HG02798 (cell line): ENCODE measurements around the gene SLAMF1.

Source experiments
- ATAC-seq: cut with Tn5 transposase; IDR thresholded peaks from one replicate; pipeline ENCODE4 v1.9.1; 2021; ENCODE audit warnings: mild to moderate bottlenecking; ENCODE audit not compliant: unreplicated experiment, poor library complexity

Gene SLAMF1

DNA sequence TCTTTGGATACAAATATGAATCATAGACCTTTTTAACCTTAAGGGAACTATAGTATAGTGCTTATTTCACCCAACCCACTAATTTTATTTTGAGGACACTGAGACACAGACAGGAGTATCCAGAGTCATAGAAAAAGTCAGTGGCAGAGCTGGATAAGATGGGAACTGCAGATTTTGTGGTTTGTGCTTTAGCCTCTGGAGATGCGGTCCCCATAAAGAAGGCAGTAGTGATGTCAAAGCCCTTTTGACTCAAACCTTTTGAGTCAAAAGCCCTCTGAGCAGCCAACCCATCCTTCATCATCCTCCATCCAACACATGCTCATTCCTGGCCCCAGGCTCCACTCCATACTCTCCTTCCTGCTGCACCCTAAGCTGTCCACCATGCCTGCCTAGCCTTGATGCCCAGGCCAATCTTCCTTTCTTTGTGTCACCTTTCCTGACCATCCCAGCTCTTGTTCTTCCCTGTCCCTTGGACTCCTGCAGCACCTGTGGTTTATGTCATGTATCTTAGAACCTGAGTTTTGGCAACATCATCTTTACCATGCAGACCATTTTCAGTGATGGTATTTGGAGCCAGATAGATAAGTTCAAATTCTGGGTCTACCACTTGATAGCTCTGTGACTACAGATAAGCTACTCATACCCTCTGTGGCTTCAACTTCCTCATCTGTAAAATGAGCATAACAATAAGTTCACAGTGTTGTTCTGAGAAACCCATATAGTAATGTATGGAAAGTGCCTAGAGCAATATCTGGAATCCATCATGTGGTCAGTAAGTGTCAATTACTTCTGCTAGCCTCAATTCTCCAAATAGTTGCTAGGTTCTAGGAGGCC, 20.1 kb downstream of the SLAMF1 start:
- ATAC-seq: peak; percentile 21

DNA sequence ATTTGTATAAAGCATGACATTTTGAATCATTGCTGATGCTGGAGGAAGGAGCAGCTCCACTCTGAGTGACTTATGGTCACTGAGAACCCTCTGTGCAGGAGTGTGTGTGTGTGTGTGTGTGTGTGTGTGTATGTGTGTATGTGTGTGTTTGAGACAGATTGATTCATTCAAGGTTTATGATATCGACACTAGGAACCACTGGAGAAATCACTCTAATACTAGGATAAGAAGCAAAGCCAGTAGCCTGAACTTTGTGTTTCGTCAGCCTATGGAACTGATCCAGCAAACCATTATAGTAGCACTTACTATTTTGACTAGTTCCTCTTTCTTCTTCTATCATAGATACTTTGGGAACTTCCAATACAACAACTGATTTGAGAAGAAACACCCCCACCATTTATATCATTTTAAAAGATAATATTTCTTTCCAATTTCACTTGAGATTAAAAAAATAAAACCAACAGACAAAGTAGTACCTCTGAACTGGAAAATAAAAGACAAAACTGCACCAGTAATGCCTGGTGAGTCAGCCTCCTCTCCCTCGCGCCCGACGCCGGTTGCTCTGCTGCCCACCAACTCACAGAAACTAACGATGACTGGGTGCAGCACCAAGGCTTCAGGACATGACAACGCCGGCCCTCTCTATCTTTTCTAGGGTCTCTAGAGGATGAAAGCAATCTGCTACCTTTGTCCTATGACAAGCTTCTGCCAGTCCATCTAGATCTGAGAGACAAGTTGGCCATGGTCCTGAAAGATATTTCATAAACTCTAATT, 20.9 kb downstream of the SLAMF1 start:
- ATAC-seq: no peak

DNA sequence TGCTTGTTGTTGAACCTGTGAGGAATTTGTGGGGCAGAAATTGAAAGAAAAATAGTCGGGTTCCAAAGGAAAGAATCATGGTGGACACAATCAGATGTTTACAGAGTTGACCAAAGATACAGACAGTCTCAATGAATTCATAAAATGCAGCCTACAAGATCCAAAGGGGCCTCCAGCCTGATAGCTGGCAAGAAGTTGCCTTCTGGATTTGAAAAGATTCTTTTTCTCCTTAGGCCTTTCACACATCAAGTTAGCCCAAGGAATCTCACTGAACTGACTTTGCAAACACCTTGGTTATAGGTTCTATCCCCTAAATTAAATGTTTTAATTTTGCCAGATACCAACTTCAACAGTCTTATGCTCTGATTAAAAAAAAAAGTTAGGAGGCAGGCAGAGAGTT, 21.5 kb downstream of the SLAMF1 start:
- no peak for ATAC-seq

DNA sequence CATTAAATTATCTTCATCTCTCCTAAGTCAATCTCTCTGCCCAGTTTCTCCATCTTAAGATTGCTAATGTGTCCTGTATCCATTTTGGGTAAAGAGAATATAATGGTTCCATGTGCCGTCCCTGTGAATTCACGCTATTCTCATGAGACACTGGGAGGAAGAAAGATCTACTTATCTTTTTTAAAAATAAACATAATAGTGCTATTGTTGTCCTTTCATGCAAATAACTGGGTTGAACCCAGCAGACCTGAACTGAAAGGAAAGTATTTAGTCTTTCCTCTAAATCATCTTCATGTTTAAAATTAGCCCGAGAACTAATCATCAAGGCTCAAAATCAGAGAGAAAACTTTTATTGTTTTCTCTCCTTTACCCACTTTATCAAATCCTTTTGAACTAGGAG, 22.4 kb downstream of the SLAMF1 start:
- ATAC-seq: peak; percentile 41

DNA sequence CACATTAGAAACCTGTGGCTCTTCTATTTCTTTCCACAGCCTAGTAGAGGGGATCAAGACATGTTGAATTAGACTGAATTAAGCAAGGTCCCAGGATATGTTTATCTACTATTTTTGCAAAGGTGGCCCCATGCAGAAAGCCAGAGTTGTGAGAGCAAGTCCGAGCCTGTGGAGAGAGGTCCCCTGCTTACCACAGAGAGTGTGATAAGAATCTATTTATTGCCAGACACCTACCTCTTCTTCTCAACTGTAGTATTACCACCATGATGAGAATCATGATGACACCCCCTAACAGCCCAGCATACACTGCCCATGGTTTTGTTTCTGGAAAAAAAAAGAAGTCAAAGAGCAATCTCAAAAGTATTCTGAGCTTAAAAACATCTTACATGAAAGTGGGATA, 23.0 kb downstream of the SLAMF1 start:
- peak; percentile 37 for ATAC-seq

DNA sequence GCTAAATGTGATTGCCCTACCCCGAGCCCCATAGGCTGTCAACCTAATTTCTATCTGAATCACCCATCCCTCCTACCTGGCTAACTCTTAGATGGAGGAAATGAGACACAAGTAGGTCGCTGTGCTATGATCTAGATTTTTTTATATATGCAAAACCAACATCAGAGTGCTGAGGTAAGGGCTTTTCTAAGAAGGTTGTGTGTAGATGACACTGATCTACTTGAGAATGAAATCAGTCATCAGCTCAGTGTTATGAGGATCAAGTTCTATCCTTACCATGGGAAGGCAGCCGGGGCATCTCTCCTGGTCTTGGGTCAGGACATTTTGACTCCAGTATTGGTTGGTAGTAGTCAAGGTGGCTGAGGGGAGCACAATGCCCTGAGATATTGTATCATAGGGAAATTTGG, 23.6 kb downstream of the SLAMF1 start:
- ATAC-seq: no peak

DNA sequence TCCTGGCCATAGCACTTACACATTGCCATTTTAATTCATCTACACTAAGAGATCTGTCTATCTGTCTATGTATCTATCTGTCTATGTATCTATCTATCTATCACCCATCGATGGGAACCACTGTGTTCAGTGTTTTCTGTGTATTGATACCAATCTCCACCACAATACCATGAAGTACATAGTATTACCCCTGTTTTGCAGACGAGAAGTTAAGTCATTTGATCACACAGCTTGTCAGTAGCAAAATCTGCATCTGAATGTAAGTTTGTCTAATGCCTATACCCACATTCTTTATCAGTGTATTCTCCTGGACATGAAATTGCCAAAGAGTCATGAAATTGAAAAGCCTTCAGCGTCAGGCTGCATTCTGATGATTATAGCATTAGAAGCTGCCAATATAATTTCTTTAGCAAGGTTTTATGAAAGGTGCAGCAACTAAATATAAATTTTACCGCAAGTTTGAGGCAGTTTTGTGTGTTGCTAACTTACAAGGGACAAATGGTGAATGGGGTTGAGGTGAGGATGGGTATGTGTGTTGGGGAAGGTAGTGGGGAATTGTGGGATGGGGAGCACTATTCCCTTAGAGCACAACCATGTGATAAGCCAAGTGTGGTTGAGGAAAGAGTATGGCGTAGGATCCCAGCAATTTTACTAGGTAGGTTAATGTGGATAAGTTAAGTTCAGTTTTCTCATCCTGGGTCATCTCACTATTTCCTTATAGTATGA, 24.2 kb downstream of the SLAMF1 start:
- ATAC-seq: no peak

DNA sequence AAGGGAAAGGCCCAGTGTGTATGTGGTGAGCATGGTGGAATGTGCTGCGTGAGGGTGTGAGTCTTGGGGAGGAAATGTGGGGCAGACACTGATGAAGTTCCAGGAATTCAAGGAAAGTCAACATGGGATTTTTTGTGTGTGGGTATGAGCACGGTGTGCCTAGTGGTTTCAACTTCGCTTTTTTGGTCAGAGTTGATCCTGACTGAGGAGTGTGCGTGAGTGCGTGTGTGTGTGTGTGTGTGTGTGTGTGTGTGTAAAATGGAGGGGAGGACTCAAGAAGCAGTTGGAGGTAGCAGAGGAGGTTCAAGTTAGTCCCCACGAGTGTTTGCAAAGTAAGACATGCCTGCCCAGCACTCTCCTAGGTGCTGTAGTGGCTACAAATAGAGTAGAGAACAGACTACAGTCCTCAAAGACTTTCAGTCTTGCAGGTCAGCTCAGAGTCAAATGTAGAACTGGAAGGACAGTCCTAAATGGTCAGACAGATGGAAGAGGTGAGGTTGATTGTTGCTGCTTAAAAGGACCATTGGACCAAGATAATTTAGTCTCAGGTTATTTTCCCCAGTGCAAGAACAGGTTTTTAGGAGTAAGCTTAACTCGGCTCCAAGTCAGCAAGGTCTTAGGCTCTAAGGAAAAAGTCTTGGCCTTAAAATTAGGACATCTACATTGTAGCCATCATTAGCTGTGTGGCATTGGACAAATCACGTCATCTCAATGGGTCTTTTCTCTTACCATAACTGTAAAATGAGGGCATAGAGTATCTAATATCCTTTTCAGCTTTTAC, 25.0 kb downstream of the SLAMF1 start:
- ATAC-seq: no peak

DNA sequence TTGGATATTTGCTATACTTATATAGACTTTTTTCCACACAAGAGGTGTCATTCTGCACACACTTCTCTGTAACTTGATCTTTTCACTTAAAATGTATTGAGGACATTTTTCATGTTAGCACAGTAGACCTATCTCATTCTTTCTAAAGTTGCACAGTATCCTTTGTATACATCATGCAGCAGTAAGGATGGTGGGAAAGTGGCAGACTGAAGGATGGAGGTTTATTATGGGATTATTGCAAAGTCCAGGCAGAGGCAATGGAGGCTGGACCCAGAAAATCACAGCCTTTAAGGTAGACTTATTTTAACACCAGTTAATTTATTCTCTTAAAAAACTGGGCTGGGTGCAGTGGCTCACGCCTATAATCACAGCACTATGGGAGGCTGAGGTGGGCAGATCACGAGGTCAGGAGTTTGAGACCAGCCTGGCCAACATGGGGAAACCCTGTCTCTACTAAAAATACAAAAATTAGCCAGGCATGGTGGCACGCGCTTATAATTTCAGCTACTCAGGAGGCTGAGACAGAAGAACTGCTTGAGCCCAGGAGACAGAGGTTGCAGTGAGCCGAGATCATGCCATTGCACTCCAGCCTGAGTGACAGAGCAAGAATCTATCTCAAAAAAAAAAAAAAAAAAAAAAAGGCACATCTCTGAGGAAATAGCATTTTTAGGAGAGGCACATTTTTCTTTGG, 25.8 kb downstream of the SLAMF1 start:
- no peak for ATAC-seq

DNA sequence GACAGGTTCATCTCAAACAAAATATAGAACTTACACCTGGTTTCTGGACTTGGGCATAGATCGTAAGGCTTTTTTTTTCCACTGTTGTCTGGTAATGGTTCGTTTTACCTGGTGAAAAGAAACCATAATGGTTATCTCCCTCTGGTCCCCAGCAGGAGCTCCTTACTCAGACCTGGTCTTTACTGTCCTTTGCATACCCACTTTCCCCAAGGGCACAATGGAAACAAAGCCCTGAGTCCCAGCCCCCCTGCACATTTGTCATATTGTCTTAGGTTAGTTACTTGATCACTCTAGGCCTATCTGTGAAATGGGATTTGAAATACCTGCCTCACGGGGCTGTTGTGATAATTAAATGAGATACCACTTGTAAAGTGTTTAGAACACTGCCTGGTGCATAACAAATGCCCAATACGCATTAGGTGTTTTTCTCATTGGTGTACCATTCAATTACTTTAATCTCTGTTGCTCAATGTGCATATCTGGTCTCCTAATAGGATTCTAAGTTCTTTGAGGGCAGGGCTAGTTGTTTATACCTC, 27.0 kb downstream of the SLAMF1 start:
- ATAC-seq: no peak

DNA sequence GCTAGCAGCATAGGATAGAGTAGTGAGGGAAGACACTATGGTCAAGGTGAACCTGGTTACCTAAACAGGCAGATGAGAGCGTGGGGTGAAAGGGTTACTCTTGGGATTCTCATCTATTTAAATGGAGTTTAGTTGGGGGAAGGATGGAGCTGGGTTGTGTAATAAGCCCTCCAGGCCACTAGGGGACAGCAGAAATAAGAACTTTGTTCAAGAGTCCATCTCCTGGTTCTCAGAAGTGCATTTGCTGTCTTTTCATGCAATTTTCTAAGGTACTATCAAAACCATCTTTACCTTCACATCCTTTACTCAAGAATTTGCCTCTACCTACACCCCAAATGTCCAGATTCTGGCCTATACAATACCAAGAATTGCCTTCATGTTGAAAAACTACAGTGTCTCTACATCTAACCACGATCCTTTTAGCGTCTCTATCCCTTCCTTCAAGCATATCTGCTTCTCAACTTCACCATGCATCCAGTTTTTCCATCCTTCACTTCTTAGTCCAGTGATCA, 28.0 kb downstream of the SLAMF1 start:
- no peak for ATAC-seq

DNA sequence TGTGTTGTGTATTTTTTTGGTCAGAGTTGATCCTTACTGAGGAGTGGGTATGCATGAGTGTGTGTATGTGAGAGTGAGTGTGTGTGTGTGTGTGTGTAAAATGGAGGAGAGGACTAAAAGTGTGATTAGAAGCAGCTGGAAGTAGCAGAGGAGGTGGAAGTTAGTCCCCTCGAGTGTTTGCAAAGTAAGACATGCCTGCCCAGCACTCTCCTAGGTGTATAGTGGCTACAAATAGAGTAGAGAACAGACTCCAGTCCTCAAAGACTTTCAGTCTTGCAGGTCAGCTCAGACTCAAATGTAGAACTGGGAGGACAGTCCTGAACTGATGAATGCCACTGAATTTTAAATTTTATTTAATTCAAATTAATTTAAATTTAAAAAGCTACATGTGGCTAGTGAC, 28.5 kb downstream of the SLAMF1 start:
- no peak for ATAC-seq

DNA sequence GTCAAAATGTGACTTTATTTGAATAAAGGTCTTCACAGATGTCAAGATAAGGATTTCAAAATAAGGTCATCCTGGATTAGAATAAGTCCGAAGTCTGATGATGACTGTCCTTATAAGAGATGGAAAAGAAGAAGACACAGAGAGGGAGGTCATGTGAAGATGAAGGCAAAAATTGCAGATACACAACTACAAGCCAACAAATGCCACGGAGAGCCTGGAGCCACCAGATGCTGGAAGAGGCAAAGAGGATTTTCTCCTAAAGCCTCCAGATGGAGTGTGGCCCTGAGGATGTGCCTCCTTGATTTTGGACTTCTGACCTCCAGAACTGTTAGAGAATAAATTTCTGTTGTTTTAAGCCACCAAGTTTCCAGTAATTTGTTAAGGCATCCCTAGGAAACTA, 31.2 kb downstream of the SLAMF1 start:
- no peak for ATAC-seq

DNA sequence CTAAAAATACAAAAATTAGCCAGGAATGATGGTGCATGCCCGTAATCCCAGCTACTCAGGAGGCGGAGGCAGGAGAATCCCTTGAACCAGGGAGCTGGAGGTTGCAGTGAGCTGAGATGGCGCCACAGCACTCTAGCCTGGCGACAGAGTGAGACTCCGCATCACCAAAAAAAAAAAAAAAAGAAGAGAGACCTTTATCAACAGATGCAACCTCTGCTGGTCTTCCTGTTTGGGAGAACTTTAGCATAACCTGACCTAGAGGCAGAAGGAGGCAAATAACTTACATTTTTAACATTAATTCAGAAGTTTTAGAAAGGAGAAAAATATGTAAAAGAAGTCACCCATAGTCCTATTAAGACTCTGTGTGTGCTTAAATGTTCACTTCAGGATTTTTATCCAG, 32.4 kb downstream of the SLAMF1 start:
- no peak for ATAC-seq

DNA sequence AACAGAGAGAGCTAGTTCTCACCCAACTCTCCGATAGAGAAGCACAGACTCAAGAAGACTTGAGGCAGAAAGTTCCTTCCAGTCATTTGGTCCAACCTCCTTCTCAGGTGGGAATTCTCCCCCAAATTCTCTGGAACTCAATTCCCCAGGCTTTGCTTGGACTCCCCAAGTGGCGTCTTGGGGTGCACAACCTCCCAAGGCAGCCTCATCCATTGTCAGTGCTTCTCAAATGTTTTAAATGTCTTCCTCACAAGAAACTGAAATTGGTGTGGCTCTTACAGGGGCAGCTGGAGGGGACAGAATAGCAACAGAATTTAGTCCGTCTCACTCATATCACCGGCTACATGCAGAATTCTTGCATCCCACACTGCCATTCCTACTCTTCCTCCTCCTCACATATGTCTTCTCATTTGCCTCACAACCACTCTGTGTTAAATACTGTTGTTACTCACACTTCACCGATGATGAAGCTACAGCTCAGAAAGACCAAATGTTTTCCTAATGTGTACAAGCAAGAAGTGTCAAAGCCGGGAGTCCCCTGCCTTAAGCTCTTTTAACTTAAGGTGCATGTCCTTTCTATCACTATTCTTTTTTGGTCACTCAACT, 34.1 kb downstream of the SLAMF1 start:
- no peak for ATAC-seq

DNA sequence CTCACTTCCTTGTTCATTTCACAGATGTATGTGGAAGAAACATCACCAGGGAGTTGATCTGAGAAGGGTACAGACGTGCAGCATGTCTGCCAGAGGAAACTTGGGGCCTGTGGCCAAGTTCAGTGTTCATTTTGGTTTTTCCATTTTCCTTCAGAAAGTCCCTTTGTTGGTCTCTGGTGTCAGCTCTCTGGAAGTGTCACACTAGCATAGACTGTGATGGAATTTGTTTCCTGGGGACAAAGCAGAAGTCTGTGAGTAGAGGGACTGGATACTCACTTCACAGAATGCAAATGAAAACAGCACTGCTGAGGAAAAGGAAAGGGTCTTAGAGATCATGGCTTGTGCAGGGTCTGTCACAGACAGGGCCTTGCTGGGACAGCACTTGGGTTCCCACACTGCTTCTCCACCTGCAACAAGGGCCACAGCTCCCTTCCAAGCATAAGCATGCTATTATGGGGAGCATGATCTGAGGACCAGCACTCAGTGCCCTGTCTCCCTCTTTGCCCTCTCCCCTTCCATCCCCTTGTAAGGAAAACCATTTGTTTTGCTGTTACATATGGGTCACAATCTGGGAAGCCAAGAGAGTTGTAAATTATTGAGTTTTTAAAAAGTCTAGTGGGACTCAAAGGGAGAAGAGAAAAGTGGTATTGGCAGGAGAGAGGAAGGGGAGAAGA, 36.1 kb downstream of the SLAMF1 start:
- ATAC-seq: no peak

DNA sequence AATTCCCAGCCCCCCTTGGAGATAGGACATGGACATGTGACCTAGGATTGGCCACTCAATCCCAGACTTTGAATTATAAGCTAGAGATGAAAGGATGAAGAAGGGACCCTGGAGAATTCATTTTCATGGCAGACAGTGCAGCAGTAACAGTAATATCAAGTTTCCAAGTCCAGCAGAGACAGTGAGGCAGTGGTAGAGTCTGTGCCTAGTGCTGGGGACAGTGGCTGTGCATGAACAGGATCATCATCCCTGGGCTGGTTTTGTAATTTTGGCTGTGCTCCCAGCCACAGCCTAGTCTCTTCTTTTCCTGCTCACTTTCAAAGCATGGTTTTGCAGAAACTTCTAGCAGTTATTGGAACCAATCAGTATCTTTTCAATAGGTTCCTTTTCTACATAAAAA, 37.9 kb downstream of the SLAMF1 start:
- no peak for ATAC-seq

DNA sequence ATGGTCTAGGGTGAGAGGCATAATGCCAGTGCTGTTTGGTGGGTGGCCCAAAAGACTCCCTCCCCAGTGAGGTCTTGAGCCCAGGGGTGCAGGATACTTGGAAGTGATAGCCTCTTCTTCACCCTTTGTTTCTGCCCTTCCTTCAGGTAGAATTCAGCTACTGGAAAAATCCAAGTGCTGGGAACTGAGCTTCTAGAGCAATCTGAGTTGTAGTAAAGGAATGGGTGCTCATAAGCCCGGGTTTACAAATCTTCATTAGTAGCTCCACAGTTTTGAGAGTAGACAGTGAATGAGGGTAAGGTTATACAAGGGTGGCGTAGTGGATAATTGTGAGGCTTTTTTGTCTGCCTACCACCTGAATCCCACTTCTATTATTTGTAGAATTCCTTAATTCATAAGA, 38.3 kb downstream of the SLAMF1 start:
- ATAC-seq: no peak
